Measurements from ENCODE around the gene PPP4R2.
A peak's percentile ranks its signal among the peaks of the same experiment; 100 is the strongest.

The PPP4R2 gene

GRCh38 chr3:72996473-72997333 lies at the start of gene PPP4R2:
TSS of gene PPP4R2 (plus strand) at chr3:72996811. CDS start at chr3:72997038, 227 bp downstream.
- peak; percentile 91 for DNase-seq (ENCODE audit: low spot score)

GRCh38 chr3:72947715-72948490 lies 48.7 kb upstream of the PPP4R2 start:
- DNase-seq (ENCODE audit: low spot score) = no peak

GRCh38 chr3:72949016-72949415 lies 47.6 kb upstream of the PPP4R2 start:
- no peak for DNase-seq (ENCODE audit: low spot score)

DNA sequence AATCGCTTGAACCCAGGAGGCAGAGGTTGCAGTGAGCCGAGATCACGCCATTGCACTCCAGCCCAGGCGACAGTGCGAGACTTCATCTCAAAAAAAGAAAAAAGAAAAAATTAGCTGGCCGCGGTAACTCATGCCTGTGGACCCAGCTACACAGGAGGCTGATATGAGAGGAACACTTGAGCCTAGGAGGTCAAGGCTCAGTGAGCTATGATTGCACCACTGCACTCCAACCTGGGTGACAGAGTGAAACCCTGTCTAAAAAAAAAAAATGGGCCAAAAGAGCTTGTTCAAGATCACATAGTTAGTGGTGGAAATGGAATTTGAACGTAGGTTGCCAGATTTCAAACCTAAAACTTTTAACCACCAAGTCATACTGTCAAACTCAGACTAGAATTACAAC lies 46.2 kb upstream of the PPP4R2 start:
- no peak for DNase-seq (ENCODE audit: low spot score)

- no peak for DNase-seq (ENCODE audit: low spot score)
Measured at GRCh38 chr3:72950801-72951200, 45.8 kb upstream of the PPP4R2 start.

GRCh38 chr3:72951259-72951722 lies 45.3 kb upstream of the PPP4R2 start:
- no peak for DNase-seq (ENCODE audit: low spot score)

DNA sequence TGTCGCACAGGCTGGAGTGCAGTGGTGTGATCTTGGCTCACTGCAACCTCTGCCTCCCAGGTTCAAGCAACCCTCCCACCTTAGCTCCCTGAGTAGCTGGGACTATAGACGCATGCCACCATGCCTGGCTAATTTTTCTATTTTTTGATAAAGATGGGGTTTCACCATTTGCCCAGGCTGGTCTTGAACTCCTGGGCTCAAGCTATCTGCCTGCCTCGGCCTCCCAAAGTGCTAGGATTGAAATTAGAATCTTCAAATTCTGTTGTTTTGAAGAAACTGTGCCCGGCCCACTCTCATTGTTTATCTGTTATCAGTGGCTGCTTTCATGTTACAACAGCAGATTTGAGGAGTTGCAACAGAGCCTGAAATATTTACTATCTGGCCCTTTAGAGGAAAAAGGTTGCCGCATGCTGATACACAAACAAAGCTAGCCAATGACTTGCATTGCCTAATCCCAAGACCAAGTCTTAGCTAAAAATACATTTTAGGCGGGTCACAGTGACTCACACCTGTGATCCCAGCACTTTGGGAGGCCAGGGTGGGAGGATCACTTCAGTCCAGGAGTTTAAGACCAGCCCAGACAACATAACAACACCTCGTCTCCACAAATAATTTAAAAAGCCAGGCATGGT lies 43.2 kb upstream of the PPP4R2 start:
- DNase-seq (ENCODE audit: low spot score) = no peak

DNA sequence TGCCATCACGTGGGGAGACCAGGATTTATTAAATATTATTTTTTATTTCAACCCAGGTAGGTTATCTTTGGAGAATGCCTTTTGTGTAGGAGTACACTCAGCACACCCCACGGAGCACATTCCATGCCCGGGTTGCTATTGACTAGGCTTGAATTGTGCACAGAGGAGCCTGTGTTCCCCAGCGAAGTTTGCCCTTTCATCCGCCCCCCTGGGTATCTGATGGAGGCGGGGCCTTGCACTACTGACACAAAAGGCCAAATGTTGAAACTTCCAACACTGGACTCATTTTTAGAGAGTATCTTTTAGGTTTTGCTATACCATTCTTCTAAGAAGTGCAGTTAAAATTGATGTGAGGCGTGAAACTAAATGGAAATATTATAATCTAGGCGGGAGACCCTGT lies 39.3 kb upstream of the PPP4R2 start:
- no peak for DNase-seq (ENCODE audit: low spot score)

DNA sequence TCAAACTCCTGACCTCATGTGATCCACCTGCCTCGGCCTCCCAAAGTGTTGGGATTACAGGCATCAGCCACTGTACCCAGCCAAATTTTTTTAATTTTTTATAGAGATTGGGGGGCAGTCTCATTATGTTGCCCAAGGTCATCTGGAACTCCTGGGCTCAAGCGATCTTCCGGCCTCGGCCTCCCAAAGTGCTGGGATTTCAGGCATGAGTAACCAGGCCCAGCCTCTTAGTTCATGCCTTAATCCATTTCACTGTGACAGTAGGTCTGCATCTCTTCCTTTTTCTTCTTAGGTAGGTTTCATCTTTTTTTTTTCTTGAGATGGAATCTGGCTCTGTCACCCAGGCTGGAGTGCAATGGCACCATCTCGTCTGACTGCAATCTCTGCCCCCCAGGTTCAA lies 37.3 kb upstream of the PPP4R2 start:
- DNase-seq (ENCODE audit: low spot score) = no peak

- peak; percentile 23 for DNase-seq (ENCODE audit: low spot score)
Measured at GRCh38 chr3:72960812-72961518, 35.6 kb upstream of the PPP4R2 start.

DNA sequence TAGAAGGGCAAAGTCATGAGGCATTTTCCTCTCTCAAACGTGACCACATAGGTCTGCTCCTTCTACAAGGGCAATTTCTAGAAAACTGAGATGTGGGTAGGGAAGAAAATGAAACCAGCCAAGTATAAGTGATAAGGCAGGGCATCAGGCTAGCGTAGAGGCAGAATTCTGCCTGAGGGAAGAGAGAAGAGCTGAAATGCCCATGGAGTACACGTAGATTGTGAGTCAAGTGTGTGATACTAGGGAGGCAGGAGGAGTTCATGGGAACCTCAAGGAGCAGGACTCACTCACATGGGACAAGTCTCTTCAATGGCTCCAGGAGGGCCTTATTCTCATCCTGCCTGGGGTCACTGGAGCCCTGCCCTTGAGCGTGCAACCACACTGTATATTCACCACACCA lies 34.9 kb upstream of the PPP4R2 start:
- no peak for DNase-seq (ENCODE audit: low spot score)

DNA sequence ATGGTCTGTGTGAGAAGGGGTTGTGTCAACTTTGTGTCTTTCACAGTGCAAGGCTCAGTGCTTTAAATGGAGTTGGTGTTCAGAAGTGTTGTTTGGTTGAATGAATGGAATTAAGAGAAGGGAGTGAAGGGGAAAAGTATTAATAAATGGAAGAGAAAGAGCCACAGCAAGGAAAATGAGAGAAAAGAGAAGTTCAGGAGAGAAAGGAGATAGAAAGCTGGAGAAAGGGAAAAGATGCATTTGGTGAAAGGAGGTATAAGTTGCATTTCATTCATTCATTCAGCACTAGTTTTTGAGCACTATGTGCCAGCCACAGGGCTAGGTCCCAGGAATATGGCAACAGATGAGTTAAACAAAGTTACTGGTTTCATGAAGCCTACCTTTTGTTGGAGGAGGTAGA lies 34.3 kb upstream of the PPP4R2 start:
- DNase-seq (ENCODE audit: low spot score) = no peak

DNA sequence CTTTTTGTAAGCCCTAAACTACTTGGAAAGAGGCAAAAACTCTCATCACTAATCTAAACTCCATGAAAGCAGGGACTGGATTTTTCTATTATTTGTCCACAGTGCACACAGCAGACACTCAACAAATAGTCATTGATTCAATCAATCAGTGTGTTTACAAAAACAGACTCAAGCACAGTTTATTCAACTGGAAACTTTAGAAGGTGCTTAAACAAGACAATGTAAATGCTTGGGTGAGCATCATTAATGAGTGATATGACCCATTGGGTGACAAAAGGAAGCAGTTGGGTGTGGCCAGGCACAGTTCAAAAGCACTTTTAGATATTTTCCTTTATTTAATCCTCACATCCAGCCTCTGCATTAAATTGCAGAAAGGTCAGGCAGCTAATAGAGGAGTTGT lies 32.0 kb upstream of the PPP4R2 start:
- no peak for DNase-seq (ENCODE audit: low spot score)

DNA sequence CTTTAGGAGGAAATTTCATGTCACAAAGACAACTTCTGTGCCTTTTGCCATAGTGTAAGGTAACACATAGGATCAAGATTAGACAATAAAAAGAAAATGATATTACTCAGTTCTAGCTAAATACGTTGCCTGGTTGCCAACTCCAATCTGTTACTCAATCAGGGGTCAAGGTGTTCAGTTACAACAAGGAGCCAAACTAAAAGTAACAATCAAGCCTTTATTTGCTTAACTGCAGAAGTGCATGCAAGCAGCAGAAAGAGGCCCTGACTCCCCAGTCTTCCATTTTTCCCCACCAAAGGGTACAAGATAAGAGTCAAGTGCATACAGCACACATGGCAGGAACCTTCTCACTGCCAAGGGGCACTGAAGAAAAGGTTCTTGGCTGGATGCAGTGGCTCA lies 28.3 kb upstream of the PPP4R2 start:
- no peak for DNase-seq (ENCODE audit: low spot score)

GRCh38 chr3:72969766-72970165 lies 26.8 kb upstream of the PPP4R2 start:
- no peak for DNase-seq (ENCODE audit: low spot score)

GRCh38 chr3:72970942-72971341 lies 25.7 kb upstream of the PPP4R2 start:
- no peak for DNase-seq (ENCODE audit: low spot score)

GRCh38 chr3:72972706-72973030 lies 23.9 kb upstream of the PPP4R2 start:
- DNase-seq (ENCODE audit: low spot score) = no peak

DNA sequence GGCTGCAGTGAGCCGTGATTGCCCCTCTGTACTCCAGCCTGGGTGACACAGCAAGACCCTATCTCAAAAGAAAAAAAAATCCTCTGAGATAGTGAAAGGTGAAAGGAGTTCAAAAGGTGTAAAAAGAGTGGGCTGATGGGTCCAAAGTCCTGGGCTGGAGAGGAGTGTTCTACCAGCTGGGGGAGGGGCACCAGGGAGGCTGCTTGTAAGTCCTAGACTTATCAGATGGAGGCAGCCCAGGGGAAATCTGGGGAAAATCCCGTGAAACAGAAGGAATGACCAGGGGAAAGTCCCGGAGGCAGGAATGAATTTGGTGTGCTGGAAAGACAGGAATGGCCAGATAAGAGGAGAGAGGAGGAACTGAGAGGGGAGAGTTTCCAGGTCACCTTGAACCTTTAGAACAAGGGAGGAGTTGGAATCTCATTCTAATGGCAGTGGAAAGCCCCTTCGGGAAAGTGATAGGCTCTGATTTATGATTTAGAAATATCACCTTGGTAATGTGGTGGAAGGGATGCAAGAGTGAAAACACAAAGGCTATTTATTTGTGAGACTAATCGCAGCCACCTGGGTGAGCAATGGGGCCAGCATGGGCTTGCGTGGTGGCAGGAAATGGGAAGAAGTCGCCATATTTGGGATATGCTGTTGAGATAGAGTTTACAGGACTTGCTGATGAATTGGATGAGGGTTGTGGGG lies 23.4 kb upstream of the PPP4R2 start:
- DNase-seq (ENCODE audit: low spot score) = no peak

DNA sequence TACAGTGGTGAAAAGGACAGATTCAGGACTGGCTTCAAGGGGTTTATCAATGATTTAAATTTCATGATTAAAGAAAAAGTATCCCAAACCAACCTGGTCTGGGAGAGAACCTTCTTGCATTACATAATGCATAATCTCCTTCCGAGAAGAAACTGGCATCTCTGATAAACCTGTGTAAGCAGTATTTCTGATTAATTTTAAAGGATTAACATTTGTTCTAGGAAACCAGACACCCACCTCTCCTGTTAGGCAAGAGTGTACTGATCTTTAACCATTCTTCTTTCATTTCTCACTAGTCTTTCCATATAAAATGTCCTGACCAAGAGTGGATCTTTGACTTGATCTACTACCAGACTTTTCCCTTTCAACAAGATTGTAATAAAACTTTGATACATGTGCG lies 22.8 kb upstream of the PPP4R2 start:
- no peak for DNase-seq (ENCODE audit: low spot score)

GRCh38 chr3:72974956-72975355 lies 21.7 kb upstream of the PPP4R2 start:
- no peak for DNase-seq (ENCODE audit: low spot score)

DNA sequence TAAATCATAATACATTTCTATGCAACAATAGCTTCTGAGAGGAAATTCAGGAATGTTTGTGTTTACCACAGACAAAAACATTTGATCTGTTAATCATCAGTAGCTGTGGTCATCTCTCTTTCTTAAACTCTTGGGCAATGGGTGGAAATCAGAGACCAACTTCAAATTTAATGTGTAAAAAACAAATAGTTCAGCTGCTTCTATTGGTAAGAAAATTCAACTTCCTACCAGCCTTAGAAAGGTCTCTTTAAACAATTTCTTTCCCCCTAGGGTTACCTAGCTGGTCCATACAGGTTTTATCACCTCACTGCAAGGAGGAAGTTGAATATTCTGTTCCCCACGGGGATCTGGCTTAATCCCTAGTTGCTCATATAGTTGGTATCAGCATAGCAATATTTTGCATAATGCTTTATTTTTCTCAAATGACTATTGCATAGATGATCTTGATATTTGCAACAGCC lies 20.3 kb upstream of the PPP4R2 start:
- DNase-seq (ENCODE audit: low spot score) = no peak

All from CD4-positive, alpha-beta T cell treated with Interleukin-2 at 100 ng/mL for 4 hours (primary cell).